T-helper 2 cell treated with Interferon-gamma antibody and Interleukin-4, amounts not matched to agents 100 ng/mL and 5 ng/mL, for 36 hours (primary cell): ENCODE measurements around the gene DYNC1LI1. TPM values are rescaled to one million over a fixed set of nuclear protein-coding genes. Genes with fewer than 3 reads are reported as not detected.

ENCODE experiments used
- intact Hi-C: fragments of 100-400 bp; cut with micrococcal nuclease; formaldehyde crosslinking; loops from one replicate; pipeline ENCODE4 v1.15.1; 2023
- total RNA-seq: library from RNA; stranded (reverse); gene quantifications from 2 replicates; pipeline ENCODE4 v1.2.3, GENCODE V29; 2022

DYNC1LI1 gene
- total RNA-seq, 1 donor from 2014 or later: 30.5 TPM

- intact Hi-C loops: no loop called here
Observed at GRCh38 chr3:32493437-32494414, 76.9 kb downstream of the DYNC1LI1 start.

GRCh38 chr3:32492684-32493436, 77.8 kb downstream of the DYNC1LI1 start:
- intact Hi-C loops: no loop called here

- intact Hi-C loops: no loop called here
Observed at GRCh38 chr3:32488474-32489008, 82.1 kb downstream of the DYNC1LI1 start.

- intact Hi-C loops: no loop called here
Observed at GRCh38 chr3:32487781-32488473, 82.7 kb downstream of the DYNC1LI1 start.

GRCh38 chr3:32484436-32484835, 86.2 kb downstream of the DYNC1LI1 start:
- intact Hi-C loops: no loop called here

GRCh38 chr3:32483772-32484171, 86.9 kb downstream of the DYNC1LI1 start:
- intact Hi-C loops: no loop called here

- intact Hi-C loops: no loop called here
Observed at GRCh38 chr3:32482693-32483092, 88.0 kb downstream of the DYNC1LI1 start.

- intact Hi-C loops: no loop called here
Observed at GRCh38 chr3:32481791-32482631, 88.6 kb downstream of the DYNC1LI1 start.

GRCh38 chr3:32480604-32481003, 90.1 kb downstream of the DYNC1LI1 start:
- intact Hi-C loops: no loop called here

Other genes starting within 250 kb of the DYNC1LI1 start
- gene CMTM7, start 179.0 kb downstream of the DYNC1LI1 start, total RNA-seq: 58.6 and 64.8 TPM in 2 replicates
- 55.5 and 58.4 TPM in 2 replicates for gene CMTM6, start 68.0 kb downstream of the DYNC1LI1 start, total RNA-seq
- gene CNOT10, start 114.3 kb upstream of the DYNC1LI1 start, total RNA-seq: 48.5 and 62.3 TPM in 2 replicates
- 0.02 TPM in 1 of 2 replicates, not detected in the other for gene TRIM71, start 247.1 kb upstream of the DYNC1LI1 start, total RNA-seq